Activated T-helper 1 cell treated with Interleukin-2 at 50 U/mL for 16 hours (primary cell): ENCODE measurements around the gene GCNA.

Experiments used
- DNase-seq: peaks from one replicate; pipeline ENCODE4 v3.0.0-alpha.2; 2020; ENCODE audit warnings: low read depth

The GCNA gene, protein sequence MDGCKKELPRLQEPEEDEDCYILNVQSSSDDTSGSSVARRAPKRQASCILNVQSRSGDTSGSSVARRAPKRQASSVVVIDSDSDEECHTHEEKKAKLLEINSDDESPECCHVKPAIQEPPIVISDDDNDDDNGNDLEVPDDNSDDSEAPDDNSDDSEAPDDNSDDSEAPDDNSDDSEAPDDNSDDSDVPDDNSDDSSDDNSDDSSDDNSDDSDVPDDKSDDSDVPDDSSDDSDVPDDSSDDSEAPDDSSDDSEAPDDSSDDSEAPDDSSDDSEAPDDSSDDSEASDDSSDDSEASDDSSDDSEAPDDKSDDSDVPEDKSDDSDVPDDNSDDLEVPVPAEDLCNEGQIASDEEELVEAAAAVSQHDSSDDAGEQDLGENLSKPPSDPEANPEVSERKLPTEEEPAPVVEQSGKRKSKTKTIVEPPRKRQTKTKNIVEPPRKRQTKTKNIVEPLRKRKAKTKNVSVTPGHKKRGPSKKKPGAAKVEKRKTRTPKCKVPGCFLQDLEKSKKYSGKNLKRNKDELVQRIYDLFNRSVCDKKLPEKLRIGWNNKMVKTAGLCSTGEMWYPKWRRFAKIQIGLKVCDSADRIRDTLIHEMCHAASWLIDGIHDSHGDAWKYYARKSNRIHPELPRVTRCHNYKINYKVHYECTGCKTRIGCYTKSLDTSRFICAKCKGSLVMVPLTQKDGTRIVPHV

DNA sequence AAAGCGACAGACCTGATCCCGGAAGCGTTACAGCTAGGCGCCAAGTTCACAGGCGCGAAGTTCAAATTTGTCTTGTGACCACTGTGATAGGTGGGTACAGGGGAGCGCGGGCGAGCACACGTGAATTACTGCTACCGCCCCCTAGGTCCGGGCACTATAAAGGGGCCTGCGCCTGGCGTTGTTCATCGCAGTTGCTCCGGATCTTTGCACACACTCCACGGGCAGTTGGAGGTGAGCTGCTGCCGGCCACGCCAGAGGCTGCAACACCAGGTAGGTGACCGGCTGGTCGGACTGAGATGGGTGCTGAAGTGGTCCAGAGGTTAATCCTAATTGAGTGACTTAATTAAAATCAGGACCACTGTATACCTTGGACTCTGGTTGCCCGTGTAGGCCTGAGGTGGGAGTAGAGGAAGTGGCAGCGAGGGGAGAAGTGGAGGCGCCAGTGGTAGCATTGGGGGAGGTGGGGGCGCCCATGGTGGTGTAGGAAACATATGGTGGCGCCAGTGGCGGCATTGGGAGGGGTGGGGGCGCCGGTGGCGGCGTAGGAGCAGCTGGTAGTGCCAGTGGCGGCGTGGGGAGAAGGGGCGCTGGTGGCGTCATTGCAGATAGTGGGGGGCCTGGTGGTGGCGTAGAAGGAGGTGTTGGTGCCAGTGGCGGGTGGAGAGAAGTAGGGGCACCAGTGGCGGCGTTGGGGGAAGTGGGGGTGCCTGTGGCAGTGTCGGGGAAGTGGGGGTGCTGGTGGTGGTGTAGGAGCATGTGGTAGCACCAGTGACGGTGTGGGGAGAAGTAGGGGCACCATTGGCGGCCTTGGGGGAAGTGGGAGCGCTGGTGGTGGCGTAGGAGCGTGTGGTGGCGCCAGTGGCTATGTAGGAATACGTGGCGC lies at the start of gene GCNA:
Gene GCNA, plus strand, starts transcription at position 185 of the 883 bp plus-strand sequence. CDS start 2,385 bp downstream, outside the sequence.
- DNase-seq = no peak

GRCh38 chrX:71532078-71532752 lies 46.0 kb upstream of the GCNA start:
- peak; percentile 33 for DNase-seq

DNA sequence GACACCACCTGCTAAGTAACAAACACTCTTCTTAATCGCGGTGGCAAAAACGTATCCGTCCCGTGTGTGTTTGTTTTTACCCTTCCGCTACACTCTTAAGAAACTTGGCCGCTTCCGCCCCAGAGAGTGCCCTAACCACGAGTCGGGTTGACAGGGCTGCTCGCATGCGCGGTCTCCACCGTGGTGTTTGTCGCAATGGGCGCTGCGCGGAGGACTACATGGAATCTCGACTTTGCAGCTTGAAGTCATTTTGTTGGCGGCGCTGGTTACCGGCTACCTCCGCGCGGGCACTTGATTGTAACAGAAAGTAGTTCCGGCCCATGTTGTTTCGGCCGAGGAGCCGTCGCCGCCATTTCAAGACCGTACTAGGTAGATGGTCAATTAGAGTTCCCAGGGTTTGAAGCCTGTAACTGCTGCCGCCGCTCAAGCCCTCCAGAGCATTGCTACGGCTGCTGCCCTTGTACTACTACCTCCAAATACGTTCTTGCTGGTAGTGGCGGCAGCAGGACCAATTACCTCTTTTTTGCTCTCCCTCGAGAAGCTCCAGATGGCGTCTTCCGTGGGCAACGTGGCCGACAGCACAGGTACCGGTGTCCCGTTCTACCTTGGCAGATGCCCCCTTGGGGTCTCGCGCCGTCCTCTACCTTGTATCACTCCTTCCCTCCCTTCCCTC lies 45.3 kb upstream of the GCNA start, which contains the start of gene OGT:
Gene OGT, plus strand, starts transcription at position 352 of the 673 bp plus-strand sequence. Its CDS starts 196 bp downstream, at position 548.
- peak; percentile 86 for DNase-seq

- no peak for DNase-seq
Measured at GRCh38 chrX:71533516-71533850, 44.8 kb upstream of the GCNA start.

DNA sequence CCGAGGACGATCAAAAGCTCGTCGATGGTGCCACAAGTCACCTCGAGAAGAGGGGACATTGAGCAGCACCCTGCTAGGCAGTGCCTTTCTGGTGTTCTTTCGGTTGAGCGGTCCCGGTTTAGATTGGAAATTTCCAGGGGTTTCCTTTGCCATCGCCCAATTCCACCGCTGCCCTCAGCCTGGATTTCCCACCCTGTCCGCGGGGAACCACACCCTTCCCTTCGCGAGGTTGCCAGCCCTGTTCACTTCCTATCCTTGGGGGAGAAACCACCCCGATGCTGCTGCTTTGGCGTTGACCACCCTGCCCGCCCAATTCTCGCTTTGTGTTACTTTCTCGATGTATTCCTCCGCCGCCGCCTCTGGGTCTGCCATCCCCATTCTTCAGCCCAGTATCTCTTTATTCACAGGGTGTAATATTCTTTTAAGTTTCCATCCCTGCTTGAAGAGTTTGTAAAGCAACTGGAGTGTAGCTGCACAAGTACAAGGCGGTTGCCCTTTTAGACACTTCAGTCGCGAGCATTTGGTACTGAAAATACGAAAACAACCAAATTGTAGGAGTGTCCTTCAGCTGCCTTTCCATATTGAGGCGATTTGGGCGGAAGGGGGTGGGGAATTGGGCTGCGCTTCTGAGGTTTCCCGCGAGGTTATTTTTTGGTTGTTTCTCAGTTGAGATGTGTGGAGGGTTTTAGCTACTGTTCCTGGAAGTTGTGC lies 44.2 kb upstream of the GCNA start:
- peak; percentile 36 for DNase-seq

DNA sequence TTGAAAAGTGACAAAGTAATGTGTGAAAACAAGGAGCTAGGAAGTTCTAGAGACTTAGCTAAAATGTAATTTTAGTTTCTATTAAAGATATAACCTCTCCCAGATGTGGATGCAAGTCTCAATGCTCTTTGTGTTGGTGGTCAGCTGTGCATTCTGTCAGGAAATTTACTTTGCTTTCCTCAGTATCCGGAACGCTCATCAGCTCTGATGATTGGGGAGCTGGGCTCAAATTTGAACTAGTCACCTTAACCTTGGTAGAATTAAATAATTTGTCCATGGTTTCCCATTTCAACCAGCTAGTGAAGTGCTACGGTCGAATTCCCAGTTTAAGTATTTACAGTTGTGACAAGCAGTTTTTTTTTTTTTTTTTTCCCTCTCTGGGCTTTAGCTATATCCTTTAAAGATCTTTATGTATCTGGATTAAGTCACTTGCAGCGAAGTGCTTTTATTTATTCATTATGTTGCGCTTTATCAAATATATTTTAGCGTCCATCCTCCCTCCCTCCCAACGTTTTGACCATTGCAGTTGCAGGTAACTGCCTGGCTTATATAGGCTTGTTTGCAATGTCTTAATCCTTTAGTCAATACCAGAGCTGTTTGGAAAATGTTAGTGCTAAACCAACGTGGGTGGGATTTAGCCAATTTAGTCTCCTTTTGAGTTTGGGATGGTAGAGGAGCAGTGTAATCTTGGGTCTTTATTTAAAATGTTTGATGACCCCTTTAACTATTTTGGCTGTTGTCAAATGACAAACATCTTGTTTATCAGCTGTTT lies 43.3 kb upstream of the GCNA start:
- DNase-seq = no peak

- DNase-seq = no peak
Measured at GRCh38 chrX:71536285-71536684, 42.0 kb upstream of the GCNA start.

DNA sequence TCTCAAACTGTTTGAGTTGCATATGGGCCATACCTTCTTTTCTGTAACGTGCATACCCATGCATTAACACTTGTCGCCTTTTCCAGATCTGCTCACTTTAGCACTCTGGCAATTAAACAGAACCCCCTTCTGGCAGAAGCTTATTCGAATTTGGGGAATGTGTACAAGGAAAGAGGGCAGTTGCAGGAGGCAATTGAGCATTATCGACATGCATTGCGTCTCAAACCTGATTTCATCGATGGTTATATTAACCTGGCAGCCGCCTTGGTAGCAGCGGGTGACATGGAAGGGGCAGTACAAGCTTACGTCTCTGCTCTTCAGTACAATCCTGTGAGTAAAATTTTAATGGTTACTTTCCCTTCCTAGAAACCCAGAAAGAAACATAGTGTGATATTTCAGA lies 40.5 kb upstream of the GCNA start:
- DNase-seq = no peak

- DNase-seq = no peak
Measured at GRCh38 chrX:71540801-71541200, 37.4 kb upstream of the GCNA start.

GRCh38 chrX:71541210-71542022 lies 36.8 kb upstream of the GCNA start:
- DNase-seq = no peak

DNA sequence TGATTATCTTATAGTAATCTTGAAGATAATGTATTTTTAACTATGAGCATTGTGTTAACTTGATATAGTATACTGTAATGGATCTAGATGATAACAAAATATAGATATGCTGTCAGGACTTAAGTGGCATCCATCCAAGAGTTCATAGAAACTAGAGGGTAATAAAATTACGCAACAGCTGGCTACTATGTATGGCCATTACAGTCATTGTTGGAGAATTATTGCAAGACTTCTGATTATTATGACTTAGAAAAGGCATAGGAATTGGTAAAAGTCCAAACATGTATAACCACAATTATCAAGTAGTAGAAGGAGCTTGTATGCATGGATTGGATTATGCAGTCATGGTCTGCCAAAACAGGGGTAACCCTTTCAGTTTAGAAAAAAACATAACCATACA lies 35.8 kb upstream of the GCNA start:
- DNase-seq = no peak

DNA sequence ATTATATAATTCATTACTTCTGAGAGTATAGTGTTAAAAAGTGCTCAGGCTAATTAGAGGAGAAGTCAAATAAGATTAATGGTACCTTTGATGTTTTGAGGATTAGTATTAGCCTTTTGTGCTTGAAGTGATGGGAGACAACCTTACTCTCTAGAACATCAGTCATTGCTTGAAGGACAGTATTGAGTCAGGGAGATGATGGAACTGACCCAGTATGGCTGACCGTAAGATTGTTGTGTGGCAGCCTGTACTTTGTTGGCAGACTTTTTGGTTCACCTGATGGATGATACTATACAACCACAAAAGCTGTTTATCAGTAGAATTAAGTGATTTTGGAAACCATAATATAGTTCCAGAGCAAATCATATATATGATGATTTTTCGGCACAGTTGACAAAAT lies 35.4 kb upstream of the GCNA start:
- DNase-seq = no peak

GRCh38 chrX:71543316-71543715 lies 34.9 kb upstream of the GCNA start:
- no peak for DNase-seq

DNA sequence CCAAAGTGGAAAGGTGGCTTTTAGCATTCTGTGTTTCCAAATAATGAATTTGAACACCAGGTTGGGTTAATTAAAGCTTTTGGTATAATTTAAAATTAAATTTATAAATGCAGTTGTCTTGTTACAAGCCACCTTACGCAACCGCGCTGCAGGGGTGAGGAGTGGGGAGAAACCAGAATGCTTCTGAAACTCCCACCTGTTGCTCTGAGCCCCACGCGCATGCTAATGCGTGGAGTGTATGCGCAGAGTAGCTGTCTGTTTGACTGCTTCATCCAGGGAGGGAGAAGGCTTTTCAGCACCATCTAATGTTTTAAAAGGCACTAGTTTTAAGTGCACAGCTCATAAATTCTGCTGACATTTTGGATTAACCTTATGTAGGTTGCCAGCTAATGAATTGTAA lies 32.9 kb upstream of the GCNA start:
- no peak for DNase-seq

DNA sequence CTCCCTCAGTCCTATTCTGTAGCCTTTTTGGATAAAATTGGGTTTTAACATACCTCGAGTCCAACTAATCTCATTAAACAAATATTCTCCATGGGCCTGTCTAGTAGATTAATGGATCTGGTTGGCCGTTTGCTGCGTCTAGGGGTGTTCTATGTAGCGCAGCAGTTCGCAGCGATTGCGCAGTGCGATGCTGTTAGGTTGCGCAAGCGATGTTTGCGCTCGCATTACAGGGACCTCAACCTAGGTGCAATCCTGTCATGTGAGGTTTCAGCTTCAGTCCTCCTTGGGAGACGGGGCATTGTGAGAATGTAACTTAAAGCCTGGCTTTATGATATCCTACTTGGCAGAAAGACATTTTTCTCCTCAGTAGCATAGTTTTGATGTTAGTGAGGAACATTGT lies 31.4 kb upstream of the GCNA start:
- DNase-seq = no peak

DNA sequence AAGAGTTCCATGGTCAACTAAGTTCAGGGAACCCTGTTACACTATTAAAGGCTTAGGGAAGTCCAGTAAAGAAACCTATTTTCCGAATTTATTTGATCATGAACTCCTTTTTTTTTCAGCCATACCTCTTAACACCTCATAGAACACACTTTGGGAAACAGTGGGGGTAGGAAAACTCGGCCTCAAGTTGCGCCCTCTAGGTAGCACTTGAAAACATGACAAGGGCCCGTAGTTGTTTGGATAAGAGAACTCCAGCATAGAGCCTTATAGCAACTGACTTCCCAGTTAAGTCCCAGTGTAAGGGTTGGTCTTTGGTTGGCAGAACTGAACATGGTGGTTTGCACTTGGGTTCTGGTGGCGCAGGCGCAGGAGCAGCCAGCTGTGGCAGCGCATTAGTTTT lies 30.9 kb upstream of the GCNA start:
- DNase-seq = no peak

DNA sequence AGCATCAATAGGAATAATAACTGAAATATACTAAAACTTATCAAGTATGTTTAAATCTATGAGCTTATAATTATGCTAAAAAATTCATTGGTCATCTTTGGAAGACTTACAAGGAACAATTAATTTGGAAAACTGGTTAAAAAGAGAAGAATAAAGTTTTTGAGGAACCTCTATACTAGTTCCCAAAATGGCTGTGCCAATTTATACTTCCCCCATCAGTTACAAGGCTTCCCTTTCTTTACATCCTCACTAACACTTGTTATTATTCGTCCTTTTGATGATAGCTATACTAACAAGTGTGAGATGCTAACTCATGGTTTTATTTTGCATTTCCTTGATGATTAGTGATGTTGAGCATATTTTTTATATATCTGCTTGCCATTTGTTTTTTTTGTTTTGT lies 28.3 kb upstream of the GCNA start:
- no peak for DNase-seq

GRCh38 chrX:71550578-71550977 lies 27.7 kb upstream of the GCNA start:
- DNase-seq = no peak

- no peak for DNase-seq
Measured at GRCh38 chrX:71556036-71556435, 22.2 kb upstream of the GCNA start.
